Erythroblast (primary cell): Measurements from ENCODE around the gene MOGAT3.

Experiments
- DNase-seq, 2 experiments: peaks; one replicate each; lab custom pipeline; 2025; lab: John Stamatoyannopoulos, UW
- GATA1 ChIP-seq: IDR thresholded peaks from 2 replicates; pipeline ENCODE4 v1.6.1; 2011; ENCODE audit warnings: low read depth, mild to moderate bottlenecking, control low read depth, low read length, moderate library complexity
- POLR2A ChIP-seq: IDR thresholded peaks from 2 replicates; pipeline ENCODE4 v1.6.1; 2011; ENCODE audit warnings: mild to moderate bottlenecking, low read length

MOGAT3 gene

GRCh38 chr7:101200862-101201599 is at the start of gene MOGAT3:
TSS of gene MOGAT3 (minus strand) at chr7:101201036. CDS start at chr7:101200854, 182 bp downstream.
- TF ChIP-seq POLR2A: no peak
- TF ChIP-seq GATA1: no peak
- no peak for DNase-seq

DNA sequence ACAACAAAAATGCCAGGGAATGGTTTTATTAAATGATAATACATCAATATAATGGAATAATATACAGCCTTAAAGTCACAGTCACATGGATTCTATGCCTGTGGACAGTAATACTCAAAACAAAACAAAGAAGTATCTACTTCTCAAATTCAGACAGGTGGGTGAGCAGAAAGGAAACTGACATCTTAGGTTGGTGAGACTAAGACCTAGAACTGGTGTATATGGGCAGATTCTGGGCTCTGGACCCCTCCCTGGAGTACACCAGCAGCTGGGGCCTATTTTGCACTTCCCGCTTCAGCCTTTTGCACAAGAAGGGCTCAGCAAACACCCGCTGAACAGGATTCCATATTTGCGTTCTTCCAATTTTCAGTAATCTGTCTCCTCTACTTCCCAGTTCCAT is 49.5 kb upstream of the MOGAT3 start:
- DNase-seq: no peak
- TF ChIP-seq POLR2A (no peak), GATA1 (no peak)

- TF ChIP-seq GATA1 (no peak), POLR2A (no peak)
- DNase-seq: no peak
These were observed 47.4 kb upstream of the MOGAT3 start for GRCh38 chr7:101248276-101248675.

DNA sequence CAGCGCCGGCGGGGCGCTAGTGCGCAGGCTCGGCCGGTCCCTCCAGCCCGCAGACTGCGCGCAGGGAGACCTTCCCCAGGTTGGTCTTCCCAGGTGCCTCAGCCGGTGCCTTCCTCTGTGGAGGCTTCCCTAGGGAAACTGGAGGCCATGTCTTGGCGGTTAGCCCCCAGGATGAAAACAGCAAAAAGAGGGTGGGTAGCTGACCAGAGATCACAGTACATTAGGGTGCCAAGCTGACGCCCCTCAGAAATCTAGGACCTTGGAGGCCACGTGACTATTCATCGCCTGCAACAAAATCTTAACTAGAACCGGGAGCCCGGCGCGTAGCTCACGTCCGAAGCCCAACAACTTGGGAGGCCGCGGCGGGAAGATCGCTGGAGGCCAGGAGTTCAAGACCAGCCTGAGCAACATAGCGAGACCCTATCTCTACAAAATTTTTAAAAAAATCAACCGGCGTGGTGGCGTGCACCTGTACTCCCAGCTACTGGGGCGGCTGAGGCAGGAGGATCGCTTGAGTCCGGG is 44.4 kb upstream of the MOGAT3 start:
- DNase-seq: no peak
- TF ChIP-seq GATA1 (no peak), POLR2A (peak; percentile 22)

DNA sequence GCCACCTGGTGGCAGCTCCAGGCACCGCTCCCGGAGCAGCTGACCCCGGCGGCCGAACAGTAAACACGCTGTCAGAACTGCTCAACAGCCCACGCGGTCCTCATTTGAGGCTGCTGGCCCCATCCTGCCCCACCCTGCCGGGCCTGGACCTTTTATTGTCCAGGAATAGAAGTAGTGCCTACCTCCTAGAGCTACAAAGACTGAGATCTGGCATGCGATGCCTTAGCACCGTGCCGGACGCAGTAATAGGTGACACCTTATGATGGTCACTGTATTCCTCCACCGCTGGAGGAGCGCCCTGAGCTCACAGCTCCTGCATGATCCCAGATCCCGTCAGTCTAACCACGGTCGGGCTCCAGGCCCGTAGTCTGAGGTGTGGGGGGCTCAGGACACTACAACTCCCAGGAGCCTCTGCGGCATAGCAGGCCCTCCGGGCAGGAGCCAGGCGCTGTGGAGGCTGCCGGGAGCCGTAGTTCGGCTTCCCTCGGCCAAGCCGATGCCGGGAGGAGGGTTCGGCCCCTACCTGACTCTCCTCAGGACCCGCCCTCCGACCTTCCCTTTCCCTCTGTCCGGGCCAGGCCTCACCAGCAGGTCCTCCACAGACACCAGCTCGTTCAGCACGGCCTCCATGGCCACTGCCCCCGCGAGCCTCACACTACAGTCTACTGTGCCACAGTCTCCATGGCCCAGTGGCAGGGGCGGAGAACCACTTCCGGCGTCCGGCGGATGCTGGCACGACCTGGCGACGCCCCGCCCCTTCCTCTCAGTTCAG is 43.7 kb upstream of the MOGAT3 start, which contains the start of gene FIS1:
FIS1 (minus strand) TSS at position 707 of the 772 bp plus-strand sequence; CDS start at position 630, 77 bp downstream.
- peak; percentile 93 to 95 for DNase-seq
- TF ChIP-seq GATA1 (no peak), POLR2A (peak; percentile 93)

GRCh38 chr7:101243646-101244374 is 43.0 kb upstream of the MOGAT3 start:
- TF ChIP-seq GATA1 (peak; percentile 82), POLR2A (peak; percentile 81)

GRCh38 chr7:101241443-101242349 is 40.9 kb upstream of the MOGAT3 start:
- no peak for DNase-seq
- no peak for TF ChIP-seq GATA1
- no peak for TF ChIP-seq POLR2A

More at GRCh38 chr7:101243646-101244374, 43.0 kb upstream of the MOGAT3 start:
- peak; percentile 96 to 98 for DNase-seq

DNA sequence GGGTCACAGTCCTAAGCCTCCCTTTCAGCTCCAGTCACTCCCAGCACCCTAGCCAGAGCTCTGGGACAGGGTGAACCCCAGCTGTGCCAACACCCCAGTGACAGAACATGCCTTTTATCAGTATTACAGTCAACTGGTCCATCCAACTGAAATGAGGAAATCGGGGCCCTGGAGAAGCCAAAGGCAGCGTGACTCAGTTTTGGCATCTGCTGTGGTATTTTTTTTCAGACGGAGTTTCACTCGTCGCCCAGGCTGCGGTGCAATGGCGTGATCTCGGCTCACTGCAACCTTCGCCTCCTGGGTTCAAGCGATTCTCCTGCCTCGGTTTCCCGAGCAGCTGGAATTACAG is 40.2 kb upstream of the MOGAT3 start:
- TF ChIP-seq GATA1: no peak
- peak; percentile 49 for TF ChIP-seq POLR2A
- DNase-seq: peak; percentile 66 to 82

DNA sequence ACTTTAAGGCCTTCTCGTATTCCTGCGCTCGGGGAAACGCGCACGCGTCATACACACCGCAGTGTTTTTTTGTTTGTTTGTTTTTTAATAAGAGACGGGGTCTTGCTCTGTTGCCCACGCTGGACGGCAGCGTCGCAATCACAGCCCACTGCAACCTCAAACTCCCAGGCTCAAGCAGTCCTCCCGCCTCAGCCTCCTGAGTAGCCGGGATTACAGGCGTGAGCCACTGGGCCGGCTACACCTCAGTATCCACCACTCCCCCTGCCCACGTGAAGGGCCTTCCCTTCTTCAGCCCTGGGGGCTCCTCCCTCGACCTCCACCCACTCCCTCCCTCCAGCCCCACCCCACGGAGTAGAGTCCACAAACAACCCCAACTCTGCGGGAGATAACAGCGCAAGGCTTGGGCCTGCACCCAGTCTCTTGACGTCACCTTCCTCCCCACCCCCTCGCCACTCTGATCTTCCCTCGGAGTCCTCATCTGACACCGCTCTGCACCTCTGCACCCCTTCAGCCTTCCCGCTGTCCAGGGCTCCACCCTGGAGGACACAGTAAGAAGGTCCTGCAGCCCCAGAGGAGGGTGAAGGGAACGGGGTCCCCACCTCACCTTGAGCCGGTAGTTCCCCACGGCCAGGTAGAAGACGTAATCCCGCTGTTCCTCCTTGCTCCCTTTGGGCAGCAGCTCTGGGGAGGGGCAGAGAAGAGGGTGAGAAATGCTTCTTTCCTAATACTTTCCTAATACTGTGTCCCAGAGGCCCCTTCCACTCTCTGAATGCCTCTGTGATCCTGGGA is 39.6 kb upstream of the MOGAT3 start:
- peak; percentile 59 for TF ChIP-seq POLR2A
- TF ChIP-seq GATA1: no peak
- peak; percentile 92 for DNase-seq

DNA sequence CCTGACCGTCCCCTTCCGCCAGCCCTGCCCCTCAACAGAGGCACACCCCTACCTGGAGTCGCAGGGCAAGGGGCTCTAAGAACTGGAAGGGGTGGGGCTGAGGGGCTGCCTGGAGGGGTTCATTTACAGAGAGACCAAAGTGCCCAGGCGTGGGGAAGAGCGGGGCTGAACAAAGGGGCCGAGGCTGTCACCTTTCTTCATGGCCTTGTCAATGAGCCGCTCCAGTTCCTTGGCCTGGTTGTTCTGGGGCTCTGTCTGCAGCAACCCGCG is 39.0 kb upstream of the MOGAT3 start:
- DNase-seq: no peak
- TF ChIP-seq GATA1: no peak
- TF ChIP-seq POLR2A: no peak

- no peak for DNase-seq
- no peak for TF ChIP-seq POLR2A
- no peak for TF ChIP-seq GATA1
These were observed 38.5 kb upstream of the MOGAT3 start for GRCh38 chr7:101239191-101239950.
